Lung (tissue), 12 donors: ENCODE results near the gene RAP1A. TPM values are rescaled to one million over a fixed set of nuclear protein-coding genes. Genes with fewer than 3 reads are reported as not detected.

Experiments
- ATAC-seq: fragments of 200-7000 bp; cut with Tn5 transposase; one replicate; pipeline ENCODE4 v1.9.1; 2020; ENCODE audit warnings: moderate number of reproducible peaks; ENCODE audit not compliant: insufficient read depth, low FRiP score
- DNase-seq, 3 donors: peaks; one replicate each; pipeline ENCODE4 v3.0.0-alpha.2; 2013 to 2017
- H3K27ac ChIP-seq, 2 donors: one replicate each; pipeline ENCODE4 v1.5.1; 2013; ENCODE audit warnings: mild to moderate bottlenecking in 2 of 2, moderate library complexity in 2 of 2, control low read depth in 1 of 2, inconsistent platforms in 1 of 2, low read depth in 1 of 2, low read length in 1 of 2
- H3K27me3 ChIP-seq, 3 donors: one replicate each; pipeline ENCODE4 v1.5.1; 2013; ENCODE audit warnings: low read length in 2 of 3; ENCODE audit not compliant: control insufficient read depth in 3 of 3, insufficient read depth in 3 of 3
- H3K36me3 ChIP-seq, 4 donors: one replicate each; pipeline ENCODE4 v1.5.1; 2013; ENCODE audit warnings: low read length in 4 of 4, mild to moderate bottlenecking in 1 of 4, moderate library complexity in 1 of 4; ENCODE audit not compliant: control insufficient read depth in 4 of 4, insufficient read depth in 4 of 4
- H3K4me1 ChIP-seq, 5 donors: one replicate each; pipeline ENCODE4 v1.5.1; 2013; ENCODE audit warnings: low read length in 5 of 5, mild to moderate bottlenecking in 2 of 5, moderate library complexity in 1 of 5; ENCODE audit not compliant: control insufficient read depth in 5 of 5, insufficient read depth in 5 of 5
- H3K4me3 ChIP-seq: one replicate; pipeline ENCODE4 v1.5.1; 2013; ENCODE audit warnings: mild to moderate bottlenecking, control low read depth, moderate library complexity
- H3K9ac ChIP-seq, 2 donors: one replicate each; pipeline ENCODE4 v1.5.1; 2013; ENCODE audit warnings: low read length in 2 of 2, control low read depth in 1 of 2; ENCODE audit not compliant: insufficient read depth in 1 of 2
- H3K9me3 ChIP-seq, 4 donors: one replicate each; pipeline ENCODE4 v1.5.1; 2013; ENCODE audit warnings: low read length in 3 of 4, mild to moderate bottlenecking in 1 of 4, moderate library complexity in 1 of 4; ENCODE audit not compliant: control insufficient read depth in 4 of 4, insufficient read depth in 3 of 4
- WGBS, 2 donors: extraction: QIAGEN DNeasy Blood & Tissue Kit; methylation state at CpG; one replicate each; pipeline ENCODE4 v1.1.7; 2013; 5-methylcytosine and 5-hydroxymethylcytosine counted together
- polyA plus RNA-seq, 2 donors: library from polyadenylated mRNA; stranded (reverse); fragments of 200-250 nt; gene quantifications; one replicate each; pipeline ENCODE4 v1.2.1, GENCODE V29; 2013
- total RNA-seq, 2 donors: library from RNA; depleted of rRNA in 1 of 2; stranded (reverse); fragments of >200 nt in 1 of 2; gene quantifications; one replicate each; pipeline ENCODE4 v1.2.1, GENCODE V29; 2014 to 2021
- TF ChIP-seq, protein P1 (sequence below): IDR thresholded peaks from 2 replicates; pipeline ENCODE4 v1.5.1; 2012; ENCODE audit warnings: mild to moderate bottlenecking; ENCODE audit errors: control extremely low read depth, extremely low read depth
- donor health status: control.
- donor health status: control.
- donor health status: Bipolar disorder and iron deficiency.
- donor health status: healthy.
- donor health status: DM: yes; HTN: yes; CAD: no.

Gene RAP1A
- total and polyA plus RNA-seq, 4 donors: 64.5 to 97.3 (median 77.6) TPM

DNA sequence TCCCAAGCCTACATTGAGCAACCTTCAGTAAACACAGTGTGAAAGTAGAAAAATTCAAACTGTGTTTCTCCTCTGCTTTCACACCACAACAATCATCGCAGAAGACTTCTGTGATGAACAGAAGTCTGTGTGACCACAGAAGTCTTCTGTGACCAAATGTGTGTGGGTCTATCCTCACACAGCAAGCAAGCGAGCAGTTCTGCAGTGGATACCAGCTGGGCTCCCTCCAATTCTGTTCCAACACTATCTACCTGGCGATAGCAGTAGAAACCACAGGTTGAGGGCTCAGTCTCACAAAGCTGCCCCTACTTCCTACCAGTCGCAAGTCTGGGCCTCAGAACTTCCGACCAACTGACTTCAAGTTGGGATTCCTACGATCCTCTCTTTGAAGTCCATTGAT is 21.0 kb upstream of the RAP1A start:
- Histone ChIP-seq H3K27me3 (no peaks in the 10 kb centered on the region), H3K27ac (no peak overlapping the region), H3K4me3 (no peak overlapping the region), H3K9ac (no peak overlapping the region), H3K36me3 (no peaks in the 10 kb centered on the region), H3K9me3 (no peaks in the 10 kb centered on the region), H3K4me1 (peaks cover 2 to 57% (median 29%) of the 10 kb centered on the region in 5 donors)
- TF ChIP-seq, protein P1, sequence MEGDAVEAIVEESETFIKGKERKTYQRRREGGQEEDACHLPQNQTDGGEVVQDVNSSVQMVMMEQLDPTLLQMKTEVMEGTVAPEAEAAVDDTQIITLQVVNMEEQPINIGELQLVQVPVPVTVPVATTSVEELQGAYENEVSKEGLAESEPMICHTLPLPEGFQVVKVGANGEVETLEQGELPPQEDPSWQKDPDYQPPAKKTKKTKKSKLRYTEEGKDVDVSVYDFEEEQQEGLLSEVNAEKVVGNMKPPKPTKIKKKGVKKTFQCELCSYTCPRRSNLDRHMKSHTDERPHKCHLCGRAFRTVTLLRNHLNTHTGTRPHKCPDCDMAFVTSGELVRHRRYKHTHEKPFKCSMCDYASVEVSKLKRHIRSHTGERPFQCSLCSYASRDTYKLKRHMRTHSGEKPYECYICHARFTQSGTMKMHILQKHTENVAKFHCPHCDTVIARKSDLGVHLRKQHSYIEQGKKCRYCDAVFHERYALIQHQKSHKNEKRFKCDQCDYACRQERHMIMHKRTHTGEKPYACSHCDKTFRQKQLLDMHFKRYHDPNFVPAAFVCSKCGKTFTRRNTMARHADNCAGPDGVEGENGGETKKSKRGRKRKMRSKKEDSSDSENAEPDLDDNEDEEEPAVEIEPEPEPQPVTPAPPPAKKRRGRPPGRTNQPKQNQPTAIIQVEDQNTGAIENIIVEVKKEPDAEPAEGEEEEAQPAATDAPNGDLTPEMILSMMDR: no peak
- ATAC-seq (no peak), DNase-seq (no peak)
- WGBS, 2 donors: 85 to 91% methylated on average over 6 of the region's 6 CpGs

DNA sequence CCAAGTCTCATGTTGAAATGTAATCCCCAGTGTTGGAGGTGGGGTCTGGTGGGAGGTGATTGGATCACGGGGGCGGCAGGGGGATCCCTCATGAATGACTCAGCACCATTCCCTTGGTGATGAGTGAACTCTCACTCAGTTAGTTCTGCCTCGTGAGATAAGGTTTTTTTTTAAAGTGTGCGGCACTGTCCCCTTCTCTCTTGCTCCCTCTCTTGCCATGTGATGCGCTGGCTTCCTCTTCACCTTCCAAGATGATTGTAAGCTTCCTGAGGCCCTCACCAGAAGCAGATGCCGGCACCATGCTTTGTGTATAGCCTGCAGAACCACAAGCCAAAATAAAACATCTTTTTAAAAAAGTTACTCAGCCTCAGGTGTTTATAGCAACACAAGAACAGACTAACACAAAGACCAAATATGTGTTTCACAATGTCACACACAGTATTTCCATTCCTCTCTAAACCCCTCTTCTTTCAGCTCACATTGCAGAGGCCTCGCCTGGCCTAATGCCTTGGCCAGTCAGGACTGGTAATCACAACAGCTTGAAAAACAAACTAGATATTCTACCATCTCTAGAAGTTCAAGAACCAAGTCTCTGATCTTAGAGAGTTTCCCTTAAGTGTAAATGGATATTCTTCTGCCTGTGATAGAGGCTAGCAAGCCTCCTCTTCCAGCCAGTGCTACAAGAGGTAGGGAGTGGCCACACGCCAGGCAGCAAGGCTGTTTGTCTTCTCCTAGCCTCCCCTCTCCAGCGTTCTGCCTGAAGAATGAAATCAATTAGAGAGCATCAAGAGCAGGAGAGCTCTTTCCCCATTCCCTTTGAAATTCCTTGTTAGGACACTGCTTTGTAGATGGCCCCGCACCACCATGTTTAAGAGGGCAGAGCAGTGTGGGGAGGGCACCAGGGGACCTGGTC is 19.6 kb upstream of the RAP1A start:
- H3K27ac ChIP-seq: no peak overlapping the region
- ATAC-seq (peak; percentile 24), DNase-seq (peak in 2 of 3 donors; percentile 40 to 58)
- peaks cover 2 to 58% (median 31%) of the 10 kb centered on the region in 5 donors for H3K4me1 ChIP-seq
- H3K27me3 ChIP-seq: no peaks in the 10 kb centered on the region
- no peak overlapping the region for H3K4me3 ChIP-seq
- H3K9ac ChIP-seq: no peak overlapping the region
- TF ChIP-seq, protein P1: no peak
- WGBS, 2 donors: 80 to 82% methylated on average over 10 of the region's 10 CpGs
- no peaks in the 10 kb centered on the region for H3K9me3 ChIP-seq
- no peaks in the 10 kb centered on the region for H3K36me3 ChIP-seq

DNA sequence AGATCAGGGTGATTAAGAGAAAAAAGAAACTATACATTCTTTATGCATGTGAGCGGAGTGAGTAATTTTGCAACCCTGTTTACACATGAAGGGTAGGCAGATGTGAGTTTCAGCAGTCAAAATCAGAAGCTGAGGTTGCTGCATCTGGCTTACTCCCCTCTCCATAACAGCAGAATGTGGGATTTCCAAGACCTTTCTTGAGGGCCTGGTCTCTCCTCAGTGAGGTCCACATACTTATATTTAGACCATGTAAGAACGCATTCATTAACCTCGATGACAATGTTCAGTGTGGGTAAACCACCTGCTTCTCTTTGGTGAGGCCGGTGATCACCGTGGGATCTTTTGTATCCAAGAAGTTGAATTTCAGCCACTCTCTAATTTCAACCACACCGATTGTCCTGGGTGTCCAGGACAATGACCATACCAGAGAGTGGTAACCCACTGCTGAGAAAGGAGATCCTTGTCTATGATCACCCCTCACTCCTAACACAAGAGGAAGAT is 18.7 kb upstream of the RAP1A start:
- TF ChIP-seq, protein P1: no peak
- H3K4me1 ChIP-seq: peaks cover 2 to 58% (median 28%) of the 10 kb centered on the region in 5 donors
- ATAC-seq (no peak), DNase-seq (no peak)
- H3K9ac ChIP-seq: no peak overlapping the region
- no peak overlapping the region for H3K27ac ChIP-seq
- H3K27me3 ChIP-seq: no peaks in the 10 kb centered on the region
- 78 to 91% methylated on average over 6 of the region's 6 CpGs for WGBS, 2 donors
- H3K36me3 ChIP-seq: no peaks in the 10 kb centered on the region
- H3K4me3 ChIP-seq: no peak overlapping the region
- no peaks in the 10 kb centered on the region for H3K9me3 ChIP-seq
